Peyer's patch (tissue), 4 donors: ENCODE results near the gene SPSB2.

ENCODE experiments used
- CTCF ChIP-seq, 6 experiments: fragments of 450-650 bp in 4 of 6; fragments of 200-600 bp in 2 of 6; sonication (generic) in 1 of 6; IDR thresholded peaks; one replicate each; pipeline ENCODE4 v1.5.1; 2017 to 2019; ENCODE audit warnings: antibody characterized with exemption in 6 of 6, mild to moderate bottlenecking in 3 of 6, moderate library complexity in 1 of 6
- POLR2A ChIP-seq, 2 donors: fragments of 450-650 bp; IDR thresholded peaks; one replicate each; pipeline ENCODE4 v1.5.1; 2017; ENCODE audit warnings: antibody characterized with exemption in 2 of 2, mild to moderate bottlenecking in 2 of 2, moderate library complexity in 2 of 2

- TF ChIP-seq POLR2A (IDR thresholded peaks at IDR 0.05) (no peak), CTCF (IDR thresholded peaks at IDR 0.05) (no peak)
Measured at GRCh38 chr12:6824901-6825381, 48.2 kb downstream of the SPSB2 start.
